Measurements from ENCODE around the gene IFT25. TPM values are rescaled to one million over a fixed set of nuclear protein-coding genes. Genes with fewer than 3 reads are reported as not detected.

Gene IFT25
- total and polyA plus RNA-seq, 8 donors = 22.3 to 65.4 (median 51.9) TPM

- no peak overlapping the region for H3K4me3 ChIP-seq
- intact Hi-C loops (cut with DNase I) = no loop called here
These were observed 2.4 kb downstream of the IFT25 start for GRCh38 chr1:53943090-53943489.

GRCh38 chr1:53942127-53942957, 3.2 kb downstream of the IFT25 start:
- H3K27ac ChIP-seq = no peak overlapping the region
- no peak overlapping the region for H3K4me3 ChIP-seq
- no peaks in the 10 kb centered on the region for H3K27me3 ChIP-seq
- H3K36me3 ChIP-seq = no peaks in the 10 kb centered on the region
- no peak for DNase-seq
- H3K4me1 ChIP-seq = peaks cover 7 to 19% of the 10 kb centered on the region in 2 donors
- H3K9me3 ChIP-seq = no peaks in the 10 kb centered on the region
- ATAC-seq = no peak
- TF ChIP-seq CTCF (IDR thresholded peaks at IDR 0.05) = no peak
- intact Hi-C loops (cut with DNase I) = no loop called here

More at GRCh38 chr1:53943090-53943489, 2.4 kb downstream of the IFT25 start:
- Histone ChIP-seq H3K27me3 (no peaks in the 10 kb centered on the region), H3K4me1 (peaks cover 7 to 27% of the 10 kb centered on the region in 2 donors), H3K36me3 (no peaks in the 10 kb centered on the region), H3K9me3 (no peaks in the 10 kb centered on the region), H3K27ac (no peak overlapping the region)
- DNase-seq (no peak), ATAC-seq (no peak)
- no peak for TF ChIP-seq CTCF (IDR thresholded peaks at IDR 0.05)

- no peaks in the 10 kb centered on the region for H3K4me1 ChIP-seq
- intact Hi-C loops (cut with DNase I) = no loop called here
- ATAC-seq = peak; percentile 25
These were observed 7.2 kb downstream of the IFT25 start for GRCh38 chr1:53938136-53938830.

GRCh38 chr1:53936430-53936829, 9.1 kb downstream of the IFT25 start:
- intact Hi-C loops (cut with DNase I) = no loop called here
- Histone ChIP-seq H3K4me1 (no peaks in the 10 kb centered on the region), H3K36me3 (peaks cover 0 to 8% of the 10 kb centered on the region in 2 donors), H3K27me3 (no peaks in the 10 kb centered on the region), H3K4me3 (no peak overlapping the region), H3K9me3 (peaks cover 0 to 11% of the 10 kb centered on the region in 2 donors), H3K27ac (no peak overlapping the region)
- ATAC-seq (no peak), DNase-seq (no peak)
- TF ChIP-seq CTCF (IDR thresholded peaks at IDR 0.05) = no peak

More at GRCh38 chr1:53938136-53938830, 7.2 kb downstream of the IFT25 start:
- no peak for DNase-seq
- H3K27ac ChIP-seq = no peak overlapping the region
- no peak for TF ChIP-seq CTCF (IDR thresholded peaks at IDR 0.05)
- H3K36me3 ChIP-seq = peaks cover 0 to 8% of the 10 kb centered on the region in 2 donors
- H3K27me3 ChIP-seq = no peaks in the 10 kb centered on the region
- no peak overlapping the region for H3K4me3 ChIP-seq
- H3K9me3 ChIP-seq = peaks cover 0 to 11% of the 10 kb centered on the region in 2 donors

GRCh38 chr1:53934170-53934765, 11.2 kb downstream of the IFT25 start:
- no peak for TF ChIP-seq CTCF (IDR thresholded peaks at IDR 0.05)
- Histone ChIP-seq H3K36me3 (peaks cover 0 to 8% of the 10 kb centered on the region in 2 donors), H3K9me3 (peaks cover 0 to 11% of the 10 kb centered on the region in 2 donors), H3K27ac (no peak overlapping the region), H3K4me1 (no peaks in the 10 kb centered on the region), H3K4me3 (no peak overlapping the region), H3K27me3 (no peaks in the 10 kb centered on the region)
- ATAC-seq = no peak
- intact Hi-C loops (cut with DNase I) = no loop called here
- DNase-seq = no peak

All from left lung (tissue), 10 donors.